Subcutaneous adipose tissue (tissue), 4 donors: ENCODE measurements around the gene CNTNAP2. TPM values are rescaled to one million over a fixed set of nuclear protein-coding genes. Genes with fewer than 3 reads are reported as not detected.

ENCODE experiments used
- total RNA-seq, 4 donors: library from RNA; depleted of rRNA; stranded (reverse); fragments of >200 nt; gene quantifications; one replicate each; pipeline ENCODE4 v1.1.0, GENCODE V29; 2016
- TF ChIP-seq, protein P1 (sequence below): fragments of 450-650 bp; IDR thresholded peaks from one replicate; pipeline ENCODE4 v1.5.1; 2016; ENCODE audit warnings: low read depth, mild to moderate bottlenecking, control low read depth, antibody characterized with exemption, moderate library complexity

Gene CNTNAP2
- total RNA-seq, 4 donors from 2014 or later, result not detected

GRCh38 chr7:146387140-146387539 is 270.5 kb downstream of the CNTNAP2 start:
- TF ChIP-seq, protein P1, sequence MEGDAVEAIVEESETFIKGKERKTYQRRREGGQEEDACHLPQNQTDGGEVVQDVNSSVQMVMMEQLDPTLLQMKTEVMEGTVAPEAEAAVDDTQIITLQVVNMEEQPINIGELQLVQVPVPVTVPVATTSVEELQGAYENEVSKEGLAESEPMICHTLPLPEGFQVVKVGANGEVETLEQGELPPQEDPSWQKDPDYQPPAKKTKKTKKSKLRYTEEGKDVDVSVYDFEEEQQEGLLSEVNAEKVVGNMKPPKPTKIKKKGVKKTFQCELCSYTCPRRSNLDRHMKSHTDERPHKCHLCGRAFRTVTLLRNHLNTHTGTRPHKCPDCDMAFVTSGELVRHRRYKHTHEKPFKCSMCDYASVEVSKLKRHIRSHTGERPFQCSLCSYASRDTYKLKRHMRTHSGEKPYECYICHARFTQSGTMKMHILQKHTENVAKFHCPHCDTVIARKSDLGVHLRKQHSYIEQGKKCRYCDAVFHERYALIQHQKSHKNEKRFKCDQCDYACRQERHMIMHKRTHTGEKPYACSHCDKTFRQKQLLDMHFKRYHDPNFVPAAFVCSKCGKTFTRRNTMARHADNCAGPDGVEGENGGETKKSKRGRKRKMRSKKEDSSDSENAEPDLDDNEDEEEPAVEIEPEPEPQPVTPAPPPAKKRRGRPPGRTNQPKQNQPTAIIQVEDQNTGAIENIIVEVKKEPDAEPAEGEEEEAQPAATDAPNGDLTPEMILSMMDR, result no peak

- TF ChIP-seq, protein P1, result no peak
These were observed 272.3 kb downstream of the CNTNAP2 start for GRCh38 chr7:146388928-146389327.

GRCh38 chr7:146393346-146393745 is 276.7 kb downstream of the CNTNAP2 start:
- TF ChIP-seq, protein P1, result no peak

DNA sequence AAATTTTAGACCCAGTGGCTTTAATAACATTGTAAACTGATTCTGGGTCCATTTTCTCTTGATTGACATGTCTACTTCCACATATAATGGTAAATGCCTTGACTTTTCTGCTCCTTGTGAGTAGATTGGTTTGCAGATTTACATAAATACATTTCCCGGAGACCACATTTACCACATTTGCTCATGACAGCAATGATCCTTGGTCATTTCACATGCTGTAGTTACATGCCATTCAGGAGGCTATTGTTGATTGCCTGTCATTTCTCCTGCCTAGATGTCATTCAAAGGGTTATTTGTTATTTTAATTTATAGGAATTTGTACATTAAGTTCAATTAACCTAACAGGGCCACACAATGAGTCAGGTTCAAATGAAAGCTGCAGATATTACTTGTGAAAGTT is 280.5 kb downstream of the CNTNAP2 start:
- TF ChIP-seq, protein P1, result no peak

GRCh38 chr7:146401939-146402338 is 285.3 kb downstream of the CNTNAP2 start:
- TF ChIP-seq, protein P1, result no peak

DNA sequence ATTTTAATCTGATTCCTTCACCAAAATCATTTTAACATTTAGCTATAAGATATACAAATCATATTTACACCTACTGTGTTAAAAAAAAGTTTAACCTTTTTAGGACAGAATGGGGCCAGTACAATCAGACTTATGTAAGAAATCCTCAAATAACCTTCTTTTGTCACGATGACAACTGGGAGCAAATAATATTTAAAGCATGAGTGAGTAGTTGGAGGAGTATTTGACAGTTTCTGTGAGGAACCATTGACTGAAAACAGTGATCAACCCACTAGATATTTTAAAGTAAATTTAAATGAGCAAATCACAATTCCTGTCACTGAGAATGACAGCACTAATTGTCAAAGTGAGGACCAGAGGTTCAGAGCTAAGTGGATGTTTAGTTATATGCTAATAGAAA is 289.1 kb downstream of the CNTNAP2 start:
- TF ChIP-seq, protein P1, result no peak

GRCh38 chr7:146411975-146412374 is 295.4 kb downstream of the CNTNAP2 start:
- TF ChIP-seq, protein P1, result no peak
